GM12891 (cell line): Measurements from ENCODE around the gene NRTN.

Experiments
- DNase-seq: peaks from one replicate; pipeline ENCODE4 v3.0.0; 2011; ENCODE audit warnings: low spot score; ENCODE audit not compliant: insufficient read length
- FAIRE-seq: peaks from 2 replicates; lab custom pipeline; 2011; peaks lifted over from hg19 to GRCh38; lab: Jason Lieb, UNC
- PAX5 ChIP-seq: IDR thresholded peaks from 2 replicates; pipeline ENCODE4 v1.6.1; 2011; ENCODE audit warnings: low read length, moderate library complexity, mild to moderate bottlenecking; ENCODE audit not compliant: insufficient read depth, severe bottlenecking
- POLR2A ChIP-seq: IDR thresholded peaks from 2 replicates; pipeline ENCODE4 v1.6.1; 2011; ENCODE audit warnings: low read depth, low read length, control low read depth
- POLR2AphosphoS5 ChIP-seq: IDR thresholded peaks from 2 replicates; pipeline ENCODE4 v1.6.1; 2011; ENCODE audit warnings: low read depth, low read length, control low read depth
- POU2F2 ChIP-seq: IDR thresholded peaks from 2 replicates; pipeline ENCODE4 v1.6.1; 2011; ENCODE audit warnings: low read depth, mild to moderate bottlenecking, control low read depth, low read length, moderate library complexity
- SPI1 ChIP-seq: IDR thresholded peaks from 2 replicates; pipeline ENCODE4 v1.6.1; 2011; ENCODE audit warnings: low read depth, low read length, control low read depth
- TAF1 ChIP-seq: IDR thresholded peaks from 2 replicates; pipeline ENCODE4 v1.6.1; 2011; ENCODE audit warnings: low read depth, low read length, control low read depth

The NRTN gene

GRCh38 chr19:5789886-5790558, 14.8 kb upstream of the NRTN start:
- no peak for DNase-seq
- no peak for FAIRE-seq
- TF ChIP-seq POLR2AphosphoS5: no peak
- TF ChIP-seq PAX5: no peak
- TF ChIP-seq TAF1: no peak
- no peak for TF ChIP-seq POU2F2
- no peak for TF ChIP-seq SPI1
- TF ChIP-seq POLR2A: no peak

GRCh38 chr19:5790559-5791520, 14.0 kb upstream of the NRTN start, which contains the start of gene DUS3L:
TSS of gene DUS3L (minus strand) at chr19:5791163. CDS start at chr19:5791141, 22 bp downstream.
- FAIRE-seq (peak; percentile 100), DNase-seq (peak; percentile 99)
- no peak for TF ChIP-seq SPI1
- TF ChIP-seq POLR2AphosphoS5: peak; percentile 80
- peak; percentile 76 for TF ChIP-seq POLR2A
- no peak for TF ChIP-seq PAX5
- TF ChIP-seq POU2F2: peak; percentile 86
- TF ChIP-seq TAF1: no peak

GRCh38 chr19:5792224-5792623, 12.6 kb upstream of the NRTN start:
- TF ChIP-seq POLR2AphosphoS5 (no peak), POLR2A (no peak), TAF1 (no peak), PAX5 (no peak)
- FAIRE-seq: no peak
- no peak for DNase-seq

GRCh38 chr19:5793188-5793587, 11.7 kb upstream of the NRTN start:
- TF ChIP-seq POLR2AphosphoS5: no peak
- no peak for TF ChIP-seq PAX5
- no peak for TF ChIP-seq POLR2A
- TF ChIP-seq POU2F2: no peak
- TF ChIP-seq TAF1: no peak
- TF ChIP-seq SPI1: no peak
- no peak for FAIRE-seq
- DNase-seq: no peak

- TF ChIP-seq TAF1: no peak
- TF ChIP-seq SPI1: no peak
- no peak for TF ChIP-seq POLR2A
- TF ChIP-seq POLR2AphosphoS5: no peak
- no peak for TF ChIP-seq POU2F2
- TF ChIP-seq PAX5: no peak
- no peak for DNase-seq
- no peak for FAIRE-seq
Observed at GRCh38 chr19:5795382-5795919, 9.4 kb upstream of the NRTN start.

- TF ChIP-seq POU2F2 (no peak), SPI1 (no peak), TAF1 (no peak), PAX5 (no peak), POLR2AphosphoS5 (no peak), POLR2A (no peak)
- no peak for DNase-seq
Observed at GRCh38 chr19:5798244-5798643, 6.6 kb upstream of the NRTN start.

GRCh38 chr19:5799247-5800241, 5.3 kb upstream of the NRTN start:
- TF ChIP-seq TAF1: no peak
- TF ChIP-seq SPI1: no peak
- TF ChIP-seq POLR2A: no peak
- TF ChIP-seq POU2F2: no peak
- no peak for TF ChIP-seq PAX5
- no peak for TF ChIP-seq POLR2AphosphoS5
- DNase-seq: no peak
- no peak for FAIRE-seq

More at GRCh38 chr19:5798244-5798643, 6.6 kb upstream of the NRTN start:
- FAIRE-seq: no peak

GRCh38 chr19:5800361-5801270, 4.3 kb upstream of the NRTN start:
- no peak for TF ChIP-seq TAF1
- no peak for TF ChIP-seq SPI1
- no peak for TF ChIP-seq POU2F2
- TF ChIP-seq POLR2A: no peak
- TF ChIP-seq POLR2AphosphoS5: no peak
- TF ChIP-seq PAX5: no peak
- DNase-seq: no peak
- FAIRE-seq: no peak
